Heart right ventricle (tissue), 16 donors: Measurements from ENCODE around the gene FBLN2. TPM values are rescaled to one million over a fixed set of nuclear protein-coding genes. Genes with fewer than 3 reads are reported as not detected.

ENCODE experiments used
- ATAC-seq, 8 donors: fragments of 200-7000 bp; cut with Tn5 transposase; one replicate each; pipeline ENCODE4 v1.9.1; 2020; ENCODE audit warnings: mild to moderate bottlenecking in 8 of 8, moderate library complexity in 8 of 8, moderate number of reproducible peaks in 1 of 8
- DNase-seq, 2 donors: peaks; one replicate each; pipeline ENCODE4 v3.0.0-alpha.2; 2020
- H3K27ac ChIP-seq, 10 donors: fragments of 200-600 bp; sonication (generic) in 2 of 10; one replicate each; pipeline versions ENCODE4 v1.5.0 to v1.8.0; 2020 to 2022; ENCODE audit warnings: mild to moderate bottlenecking in 3 of 10
- H3K27me3 ChIP-seq, 7 donors: fragments of 200-600 bp; one replicate each; pipeline ENCODE4 v1.8.0; 2021 to 2022; ENCODE audit warnings: mild to moderate bottlenecking in 2 of 7
- H3K36me3 ChIP-seq, 9 donors: fragments of 200-600 bp; sonication (generic) in 1 of 9; one replicate each; pipeline versions ENCODE4 v1.5.0 to v1.8.0; 2020 to 2022; ENCODE audit warnings: mild to moderate bottlenecking in 2 of 9
- H3K4me1 ChIP-seq, 9 donors: fragments of 200-600 bp; sonication (generic) in 1 of 9; one replicate each; pipeline versions ENCODE4 v1.5.0 to v1.8.0; 2020 to 2022; ENCODE audit warnings: mild to moderate bottlenecking in 4 of 9
- H3K4me3 ChIP-seq, 10 donors: fragments of 200-600 bp; sonication (generic) in 2 of 10; one replicate each; pipeline versions ENCODE4 v1.5.0 to v1.8.0; 2020 to 2022; ENCODE audit warnings: mild to moderate bottlenecking in 7 of 10, moderate library complexity in 2 of 10
- H3K9me3 ChIP-seq, 11 donors: fragments of 200-600 bp in 10 of 11; sonication (generic) in 2 of 11; one replicate each; pipeline versions ENCODE4 v1.5.0 to v1.8.0; 2013 to 2022; ENCODE audit warnings: mild to moderate bottlenecking in 2 of 11, control low read depth in 1 of 11, moderate library complexity in 1 of 11
- whole genome bisulfite sequencing, 2 donors: extraction: QIAGEN DNeasy Blood & Tissue Kit; methylation state at CpG; one replicate each; pipeline ENCODE4 v1.1.7; 2013; ENCODE audit warnings: inconsistent platforms in 1 of 2; 5-methylcytosine and 5-hydroxymethylcytosine counted together
- intact Hi-C, 10 donors: fragments of 100-400 bp; cut with DNase I; formaldehyde crosslinking; loops; one replicate each; pipeline versions ENCODE4 v1.11.1 to v1.14.2; 2022
- polyA plus RNA-seq, 2 donors: library from polyadenylated mRNA; stranded (reverse); fragments of 200-250 nt; gene quantifications; one replicate each; pipeline ENCODE4 v1.2.3, GENCODE V29; 2013
- total RNA-seq, 10 donors: library from RNA; stranded (reverse); fragmentation: NEBNext Ultra II Directional in 3 of 10; extraction: Animal tissue kit (Norgen Biotek cat#: 25700) in 3 of 10; gene quantifications; one replicate each; pipeline versions ENCODE4 v1.2.1 to v1.2.4, GENCODE V29; 2021 to 2023
- TF ChIP-seq, protein P1 (sequence below), 9 donors: fragments of 200-600 bp; sonication (generic) in 2 of 9; IDR thresholded peaks; one replicate each; pipeline versions ENCODE4 v1.5.0 to v1.8.0; 2021 to 2022; ENCODE audit warnings: antibody characterized with exemption in 9 of 9, mild to moderate bottlenecking in 5 of 9, moderate library complexity in 1 of 9
- donor health status: Arrhythmogenic right ventricular cardiomyopathy.
- donor health status: ischemic (EF 13 %, LVEDD 7.1; RV severe dilation, severe dysfunction).
- donor health status: healthy with polysubstance abuse.
- donor health status: DM: no; HTN: yes; CAD: no.
- donor health status: DM: no; HTN: no; CAD: no.
- donor health status: ischemic (EF 25% LVEDD 6.9; RV normal size, moderate dysfunction).
- donor health status: ischemic (EF 25% LVEDD 5.7; RV mildly dilated, moderate dysfunction).
- donor health status: healthy.
- donor health status: DM: yes; HTN: yes; CAD: no.
- donor health status: Ischemic cardiomyopathy.
- donor health status: ischemic (EF 35%, LVEDD 5.7; RV mildly dilated, moderate dysfunction).
- donor health status: nonischemic (EF 11% LVEDD 7.7; RV severe dilation, severe dysfunction).
- donor health status: DM: yes; HTN: yes; CAD: no.
- donor health status: PGD.
- donor health status: ischemic (EF 29% LVEDD 5.4; RV normal size, mild dysfunction).
- donor health status: nonischemic (EF 23%, LVEDD 6.1; RV moderate dilation, normal function).

FBLN2 gene
- total and polyA plus RNA-seq, 12 donors, result 20.7 to 78.9 (median 47.0) TPM

DNA sequence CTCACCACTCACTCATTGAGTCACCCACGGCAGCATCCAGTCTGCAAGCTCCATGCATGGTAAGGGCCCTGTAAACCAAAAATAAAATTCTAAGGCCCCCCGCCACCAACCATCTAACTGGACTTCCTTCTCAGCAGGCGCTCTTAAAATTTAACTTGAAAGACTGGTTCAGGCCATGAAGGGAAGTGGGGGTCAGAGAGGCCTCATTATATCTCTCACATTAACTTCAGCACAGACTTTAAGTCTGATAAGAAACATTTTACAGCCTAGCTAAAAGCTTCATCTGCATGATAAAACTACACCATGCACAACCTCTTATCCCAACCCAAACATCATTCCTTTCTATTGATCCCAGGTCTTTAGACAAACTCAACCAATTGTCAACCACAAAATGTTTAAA lies 38.5 kb downstream of the FBLN2 start:
- ATAC-seq (no peak), DNase-seq (no peak)
- peaks cover 0 to 2% (median 0%) of the 10 kb centered on the region in 9 donors for H3K4me1 ChIP-seq
- TF ChIP-seq, protein P1, sequence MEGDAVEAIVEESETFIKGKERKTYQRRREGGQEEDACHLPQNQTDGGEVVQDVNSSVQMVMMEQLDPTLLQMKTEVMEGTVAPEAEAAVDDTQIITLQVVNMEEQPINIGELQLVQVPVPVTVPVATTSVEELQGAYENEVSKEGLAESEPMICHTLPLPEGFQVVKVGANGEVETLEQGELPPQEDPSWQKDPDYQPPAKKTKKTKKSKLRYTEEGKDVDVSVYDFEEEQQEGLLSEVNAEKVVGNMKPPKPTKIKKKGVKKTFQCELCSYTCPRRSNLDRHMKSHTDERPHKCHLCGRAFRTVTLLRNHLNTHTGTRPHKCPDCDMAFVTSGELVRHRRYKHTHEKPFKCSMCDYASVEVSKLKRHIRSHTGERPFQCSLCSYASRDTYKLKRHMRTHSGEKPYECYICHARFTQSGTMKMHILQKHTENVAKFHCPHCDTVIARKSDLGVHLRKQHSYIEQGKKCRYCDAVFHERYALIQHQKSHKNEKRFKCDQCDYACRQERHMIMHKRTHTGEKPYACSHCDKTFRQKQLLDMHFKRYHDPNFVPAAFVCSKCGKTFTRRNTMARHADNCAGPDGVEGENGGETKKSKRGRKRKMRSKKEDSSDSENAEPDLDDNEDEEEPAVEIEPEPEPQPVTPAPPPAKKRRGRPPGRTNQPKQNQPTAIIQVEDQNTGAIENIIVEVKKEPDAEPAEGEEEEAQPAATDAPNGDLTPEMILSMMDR (IDR thresholded peaks at IDR 0.05), result no peak
- 90 to 91% methylated on average over 3 of the region's 3 CpGs for WGBS, 2 donors
- H3K27ac ChIP-seq, result no peak overlapping the region
- peaks cover 0 to 3% (median 0%) of the 10 kb centered on the region in 9 donors for H3K36me3 ChIP-seq
- no peaks in the 10 kb centered on the region for H3K9me3 ChIP-seq
- no peaks in the 10 kb centered on the region for H3K27me3 ChIP-seq
- intact Hi-C loops, result no loop called here
- H3K4me3 ChIP-seq, result no peak overlapping the region

DNA sequence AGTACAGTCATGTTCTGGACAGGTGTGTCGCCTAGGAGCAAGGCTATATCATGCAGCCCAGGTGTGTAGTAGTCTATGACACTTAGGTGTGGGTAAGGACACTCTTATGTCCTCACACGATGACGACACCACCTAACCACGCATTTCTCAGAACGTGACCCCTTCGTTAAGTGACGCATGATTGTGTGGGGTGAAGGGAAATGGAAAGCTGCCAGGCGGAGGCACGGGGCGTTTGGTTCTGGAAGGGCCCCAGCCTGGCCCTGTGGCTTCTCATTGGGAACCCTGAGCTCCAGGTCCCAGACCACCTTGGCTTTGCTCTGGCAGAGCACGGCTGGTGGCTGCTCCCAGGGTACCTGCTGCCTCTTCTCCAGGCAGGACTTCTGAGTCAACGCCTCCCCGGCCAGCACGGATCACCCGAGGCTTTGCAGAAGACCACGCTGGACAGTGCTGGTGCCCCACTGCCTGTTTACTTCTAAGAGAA lies 39.3 kb downstream of the FBLN2 start:
- no peaks in the 10 kb centered on the region for H3K9me3 ChIP-seq
- no peak for ATAC-seq
- 85 to 88% methylated on average over 16 of the region's 16 CpGs for WGBS, 2 donors
- intact Hi-C loops, result no loop called here
- H3K27me3 ChIP-seq, result no peaks in the 10 kb centered on the region
- TF ChIP-seq, protein P1 (IDR thresholded peaks at IDR 0.05), result no peak
- no peak overlapping the region for H3K4me3 ChIP-seq
- no peaks in the 10 kb centered on the region for H3K4me1 ChIP-seq
- DNase-seq, result no peak
- peaks cover 0 to 3% (median 0%) of the 10 kb centered on the region in 9 donors for H3K36me3 ChIP-seq
- H3K27ac ChIP-seq, result no peak overlapping the region

DNA sequence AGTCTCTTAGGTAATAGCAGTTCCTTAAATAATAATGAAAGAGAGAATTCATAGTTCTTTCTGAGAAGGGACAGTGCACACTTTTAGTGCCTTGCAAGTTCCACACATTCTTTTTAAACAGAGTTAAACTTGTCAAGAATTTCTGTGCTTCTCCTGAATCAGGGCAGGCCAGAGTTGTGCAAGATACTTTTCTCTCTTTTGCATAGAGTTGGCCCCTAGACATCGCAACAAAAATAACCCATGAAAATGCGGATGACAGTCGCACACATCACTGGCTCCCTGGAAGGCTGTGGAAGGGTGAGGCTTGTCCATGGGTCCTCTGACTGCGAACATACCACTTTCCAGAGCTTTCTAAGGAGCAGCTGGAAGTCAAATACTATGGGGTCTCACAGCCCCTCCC lies 40.1 kb downstream of the FBLN2 start:
- no peak for ATAC-seq

DNA sequence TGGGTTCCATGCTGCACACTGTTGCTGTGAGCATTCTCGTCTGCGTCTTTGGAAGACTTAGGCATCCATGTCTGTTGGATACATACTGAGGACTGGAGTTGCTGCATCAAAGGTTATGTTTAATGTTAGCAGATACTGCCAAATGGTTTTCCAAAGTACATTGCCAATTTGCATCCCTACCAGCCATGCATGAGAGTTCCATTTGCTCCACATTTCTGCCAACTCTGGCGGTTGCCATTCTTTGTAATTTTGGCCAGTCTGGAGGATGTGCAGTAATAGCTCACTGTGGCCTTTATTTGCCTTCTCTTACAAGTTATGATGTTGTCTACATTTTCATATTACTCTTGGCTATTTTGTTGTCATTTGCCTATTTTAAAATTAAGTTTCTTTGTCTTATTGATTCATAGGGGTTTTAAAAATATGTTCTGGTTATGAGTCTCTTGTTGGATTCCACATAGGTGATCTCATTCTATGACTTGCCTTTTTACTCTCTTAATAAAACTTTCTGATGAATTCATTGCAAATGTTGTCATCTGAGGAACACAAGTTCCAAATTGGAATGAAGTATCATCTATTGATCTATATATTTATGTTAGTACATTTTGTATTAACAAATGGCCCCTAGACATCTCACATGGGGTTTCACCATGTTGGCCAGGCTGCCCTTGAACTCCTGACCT lies 42.1 kb downstream of the FBLN2 start:
- peaks cover 0 to 25% (median 4%) of the 10 kb centered on the region in 9 donors for H3K4me1 ChIP-seq
- intact Hi-C loops, result no loop called here
- no peak for DNase-seq
- WGBS, 2 donors, result 96 to 98% methylated on average over 3 of the region's 3 CpGs
- H3K9me3 ChIP-seq, result no peaks in the 10 kb centered on the region
- H3K27ac ChIP-seq, result no peak overlapping the region
- no peak for ATAC-seq
- TF ChIP-seq, protein P1 (IDR thresholded peaks at IDR 0.05), result no peak
- H3K36me3 ChIP-seq, result peaks cover 0 to 3% (median 0%) of the 10 kb centered on the region in 9 donors
- H3K4me3 ChIP-seq, result no peak overlapping the region
- H3K27me3 ChIP-seq, result peaks cover 0 to 16% (median 0%) of the 10 kb centered on the region in 7 donors

More for the DNA sequence above, 40.1 kb downstream of the FBLN2 start:
- intact Hi-C loops, result no loop called here
- H3K36me3 ChIP-seq, result peaks cover 0 to 3% (median 0%) of the 10 kb centered on the region in 9 donors
- H3K27me3 ChIP-seq, result no peaks in the 10 kb centered on the region
- H3K27ac ChIP-seq, result no peak overlapping the region
- H3K4me3 ChIP-seq, result no peak overlapping the region
- peaks cover 0 to 5% (median 0%) of the 10 kb centered on the region in 9 donors for H3K4me1 ChIP-seq
- H3K9me3 ChIP-seq, result no peaks in the 10 kb centered on the region
- WGBS, 2 donors, result 83 to 86% methylated on average over 4 of the region's 4 CpGs
- no peak for DNase-seq
- TF ChIP-seq, protein P1 (IDR thresholded peaks at IDR 0.05), result no peak
